ENCODE measurements around the gene HOTAIR.
A peak's percentile ranks its signal among the peaks of the same experiment; 100 is the strongest.

The HOTAIR gene

GRCh38 chr12:53974084-53975063 is at the start of gene HOTAIR:
Gene HOTAIR (minus strand): TSS chr12:53974954.
- TF ChIP-seq ZFX (IDR thresholded peaks at IDR 0.05) (no peak), CTCF (conservative IDR thresholded peaks at IDR 0.05) (no peak)
- no peak within 1 kb of the TSS for H3K27ac ChIP-seq

- TF ChIP-seq ZFX (IDR thresholded peaks at IDR 0.05) (no peak), CTCF (conservative IDR thresholded peaks at IDR 0.05) (no peak)
- H3K27ac ChIP-seq, result no peak overlapping the region
Measured at GRCh38 chr12:54024127-54024526, 49.4 kb upstream of the HOTAIR start.

GRCh38 chr12:54022960-54023884 is 48.5 kb upstream of the HOTAIR start:
- no peak overlapping the region for H3K27ac ChIP-seq
- TF ChIP-seq ZFX (IDR thresholded peaks at IDR 0.05) (no peak), CTCF (conservative IDR thresholded peaks at IDR 0.05) (no peak)

- peak overlapping the region; percentile 3; the same call in 1 of the 2 replicates for H3K27ac ChIP-seq
- peak; percentile 64 for TF ChIP-seq CTCF (conservative IDR thresholded peaks at IDR 0.05)
- no peak for TF ChIP-seq ZFX (IDR thresholded peaks at IDR 0.05)
Measured at GRCh38 chr12:54021432-54022013, 46.8 kb upstream of the HOTAIR start.

- H3K27ac ChIP-seq, result no peak overlapping the region
- TF ChIP-seq CTCF (conservative IDR thresholded peaks at IDR 0.05), result no peak
- no peak for TF ChIP-seq ZFX (IDR thresholded peaks at IDR 0.05)
Measured at GRCh38 chr12:54020591-54021405, 46.0 kb upstream of the HOTAIR start.

GRCh38 chr12:54019924-54020590 is 45.3 kb upstream of the HOTAIR start:
- TF ChIP-seq CTCF (conservative IDR thresholded peaks at IDR 0.05) (no peak), ZFX (IDR thresholded peaks at IDR 0.05) (no peak)
- H3K27ac ChIP-seq, result no peak overlapping the region
